Mesothelial cell of epicardium (in vitro differentiated cells): ENCODE measurements around the gene SIGLEC8. TPM values are rescaled to one million over a fixed set of nuclear protein-coding genes. Genes with fewer than 3 reads are reported as not detected.

ENCODE experiments used
- DNase-seq, 2 experiments: peaks; one replicate each; pipeline ENCODE4 v3.0.0; 2021; ENCODE audit warnings: low spot score in 2 of 2; ENCODE audit not compliant: unreplicated experiment in 2 of 2
- H3K27ac Mint-ChIP-seq: 2 replicates; pipeline ENCODE4 v1.8.0; 2021; ENCODE audit warnings: mixed read lengths
- H3K27me3 Mint-ChIP-seq: 2 replicates; pipeline ENCODE4 v1.8.0; 2021; ENCODE audit warnings: low read depth, mixed read lengths
- H3K36me3 Mint-ChIP-seq: 2 replicates; pipeline ENCODE4 v1.8.0; 2021; ENCODE audit warnings: mixed read lengths
- H3K4me1 Mint-ChIP-seq: 2 replicates; pipeline ENCODE4 v1.8.0; 2021; ENCODE audit warnings: mixed read lengths
- H3K4me3 Mint-ChIP-seq: 2 replicates; pipeline ENCODE4 v1.8.0; 2021; ENCODE audit warnings: mild to moderate bottlenecking, moderate library complexity, mixed read lengths
- H3K9me3 Mint-ChIP-seq: 2 replicates; pipeline ENCODE4 v1.8.0; 2021; ENCODE audit warnings: mixed read lengths
- total RNA-seq: library from RNA; stranded (reverse); gene quantifications from 3 replicates; pipeline ENCODE4 v1.2.1, GENCODE V29; 2021
- TF ChIP-seq, protein P1 (sequence below): fragments of 200-600 bp; sonication (generic); IDR thresholded peaks from one replicate; pipeline ENCODE4 v1.5.0; 2021; ENCODE audit warnings: antibody characterized with exemption; ENCODE audit not compliant: unreplicated experiment

The SIGLEC8 gene
- total RNA-seq, 1 donor from 2014 or later, result not detected

- H3K27me3 Mint-ChIP-seq, result peaks cover 1% of the 10 kb centered on the region
- DNase-seq, result no peak
- H3K36me3 Mint-ChIP-seq, result peaks cover 1% of the 10 kb centered on the region
- no peak overlapping the region for H3K27ac Mint-ChIP-seq
- TF ChIP-seq, protein P1, sequence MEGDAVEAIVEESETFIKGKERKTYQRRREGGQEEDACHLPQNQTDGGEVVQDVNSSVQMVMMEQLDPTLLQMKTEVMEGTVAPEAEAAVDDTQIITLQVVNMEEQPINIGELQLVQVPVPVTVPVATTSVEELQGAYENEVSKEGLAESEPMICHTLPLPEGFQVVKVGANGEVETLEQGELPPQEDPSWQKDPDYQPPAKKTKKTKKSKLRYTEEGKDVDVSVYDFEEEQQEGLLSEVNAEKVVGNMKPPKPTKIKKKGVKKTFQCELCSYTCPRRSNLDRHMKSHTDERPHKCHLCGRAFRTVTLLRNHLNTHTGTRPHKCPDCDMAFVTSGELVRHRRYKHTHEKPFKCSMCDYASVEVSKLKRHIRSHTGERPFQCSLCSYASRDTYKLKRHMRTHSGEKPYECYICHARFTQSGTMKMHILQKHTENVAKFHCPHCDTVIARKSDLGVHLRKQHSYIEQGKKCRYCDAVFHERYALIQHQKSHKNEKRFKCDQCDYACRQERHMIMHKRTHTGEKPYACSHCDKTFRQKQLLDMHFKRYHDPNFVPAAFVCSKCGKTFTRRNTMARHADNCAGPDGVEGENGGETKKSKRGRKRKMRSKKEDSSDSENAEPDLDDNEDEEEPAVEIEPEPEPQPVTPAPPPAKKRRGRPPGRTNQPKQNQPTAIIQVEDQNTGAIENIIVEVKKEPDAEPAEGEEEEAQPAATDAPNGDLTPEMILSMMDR, result no peak
- peaks cover 11% of the 10 kb centered on the region for H3K9me3 Mint-ChIP-seq
- H3K4me3 Mint-ChIP-seq, result no peak overlapping the region
- no peaks in the 10 kb centered on the region for H3K4me1 Mint-ChIP-seq
These were observed 14.4 kb upstream of the SIGLEC8 start for GRCh38 chr19:51472607-51473006.

DNA sequence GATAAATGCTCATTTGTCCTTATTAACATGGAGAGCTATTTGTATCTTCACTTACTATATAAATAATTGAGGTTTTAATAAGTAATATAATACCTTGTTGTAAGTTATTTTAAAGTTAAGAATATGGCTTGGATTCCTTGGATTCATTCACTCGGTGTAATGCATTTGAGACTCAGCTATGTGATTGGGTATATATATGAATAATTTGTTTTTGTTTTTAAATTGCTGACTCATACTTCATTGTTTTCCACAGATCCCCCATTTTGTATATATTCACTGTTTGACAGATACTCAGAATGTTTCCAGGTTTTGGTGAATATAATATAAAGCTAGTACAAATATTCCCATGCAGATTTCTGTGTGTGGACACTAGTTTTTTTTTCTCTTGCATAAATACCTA, 13.3 kb upstream of the SIGLEC8 start:
- TF ChIP-seq, protein P1, result no peak
- no peak overlapping the region for H3K27ac Mint-ChIP-seq
- peaks cover 1% of the 10 kb centered on the region for H3K27me3 Mint-ChIP-seq
- H3K9me3 Mint-ChIP-seq, result peaks cover 3% of the 10 kb centered on the region
- DNase-seq, result no peak
- no peaks in the 10 kb centered on the region for H3K36me3 Mint-ChIP-seq
- H3K4me3 Mint-ChIP-seq, result no peak overlapping the region
- H3K4me1 Mint-ChIP-seq, result no peaks in the 10 kb centered on the region

DNA sequence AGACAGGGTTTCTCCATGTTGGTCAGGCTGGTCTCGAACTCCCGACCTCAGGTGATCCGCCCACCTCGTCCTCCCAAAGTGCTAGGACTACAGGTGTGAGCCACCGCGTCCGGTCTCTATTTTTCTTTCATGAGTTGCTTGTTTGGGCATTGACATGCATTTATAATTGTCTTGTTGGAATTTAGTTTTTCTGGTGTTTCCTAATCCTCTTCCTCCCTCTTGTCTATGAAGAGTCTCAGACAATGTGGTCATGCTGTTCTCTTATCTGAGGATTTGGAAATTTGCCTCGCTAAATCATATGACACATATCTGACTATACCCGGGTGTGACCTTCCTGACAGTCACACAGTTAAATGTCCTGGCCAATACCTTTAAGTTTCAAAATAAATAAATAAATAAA, 12.7 kb upstream of the SIGLEC8 start:
- Mint-ChIP-seq H3K9me3 (peaks cover 3% of the 10 kb centered on the region), H3K4me1 (no peaks in the 10 kb centered on the region), H3K27me3 (peaks cover 5% of the 10 kb centered on the region), H3K4me3 (no peak overlapping the region), H3K27ac (no peak overlapping the region), H3K36me3 (no peaks in the 10 kb centered on the region)
- TF ChIP-seq, protein P1, result no peak
- DNase-seq, result no peak

- Mint-ChIP-seq H3K4me1 (no peaks in the 10 kb centered on the region), H3K36me3 (no peaks in the 10 kb centered on the region), H3K9me3 (peaks cover 11% of the 10 kb centered on the region), H3K4me3 (no peak overlapping the region), H3K27me3 (peaks cover 14% of the 10 kb centered on the region), H3K27ac (no peak overlapping the region)
- TF ChIP-seq, protein P1, result no peak
- no peak for DNase-seq
These were observed 11.4 kb upstream of the SIGLEC8 start for GRCh38 chr19:51469629-51470028.

DNA sequence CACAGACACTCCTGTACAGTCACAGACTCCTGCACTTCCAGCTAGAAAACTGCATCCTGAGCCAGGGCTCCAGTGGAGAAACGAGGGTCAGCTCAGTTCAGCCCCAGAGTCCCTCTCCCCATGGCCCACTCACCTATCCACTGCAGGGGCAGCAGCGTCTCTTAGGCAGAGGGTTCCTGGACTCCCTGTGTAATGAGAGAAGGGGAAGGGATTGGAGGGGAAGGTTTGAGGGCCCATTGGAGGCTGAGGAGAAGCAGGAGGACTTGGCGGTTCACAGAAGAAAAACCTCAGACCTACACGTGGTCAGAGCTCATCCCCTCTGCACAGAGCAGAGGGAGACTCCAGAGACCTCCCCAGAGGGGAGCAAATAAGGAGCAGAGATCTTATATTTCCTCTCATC, 10.9 kb upstream of the SIGLEC8 start:
- Mint-ChIP-seq H3K36me3 (no peaks in the 10 kb centered on the region), H3K4me3 (no peak overlapping the region), H3K4me1 (no peaks in the 10 kb centered on the region), H3K9me3 (peaks cover 11% of the 10 kb centered on the region), H3K27ac (no peak overlapping the region), H3K27me3 (peaks cover 17% of the 10 kb centered on the region)
- TF ChIP-seq, protein P1, result no peak
- no peak for DNase-seq

DNA sequence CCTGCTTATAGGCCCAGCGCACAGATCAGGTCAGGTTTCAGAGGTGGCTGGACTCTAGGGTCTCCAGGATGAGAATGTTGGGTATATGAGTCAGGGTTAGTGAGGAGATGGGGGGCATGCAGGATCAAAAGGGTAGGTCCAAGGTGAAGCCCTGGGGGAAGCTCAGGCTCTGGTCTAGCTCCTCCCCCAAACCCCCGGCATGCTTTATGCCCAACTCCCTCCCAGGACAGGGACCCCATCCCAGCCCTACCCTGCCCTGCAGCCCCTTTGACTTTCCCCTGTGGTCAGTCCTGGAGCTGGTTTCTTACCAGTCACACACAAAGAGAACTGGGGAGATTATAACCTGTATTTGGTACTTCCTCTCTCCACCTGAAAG, 10.3 kb upstream of the SIGLEC8 start:
- Mint-ChIP-seq H3K9me3 (peaks cover 11% of the 10 kb centered on the region), H3K27ac (no peak overlapping the region), H3K4me3 (no peak overlapping the region), H3K4me1 (no peaks in the 10 kb centered on the region), H3K36me3 (no peaks in the 10 kb centered on the region), H3K27me3 (peaks cover 20% of the 10 kb centered on the region)
- TF ChIP-seq, protein P1, result no peak
- DNase-seq, result no peak
